Limb (tissue), 2 donors: Measurements from ENCODE around the gene SLAIN2.
"Not testable (repeated sequence)": the region's sequence is repeated elsewhere in the genome, so short reads cannot be mapped to it uniquely, and the experiment has no call there.

Experiments
- DNase-seq, 2 donors: peaks; one replicate each; pipeline ENCODE4 v3.0.0-alpha.2; 2016; ENCODE audit errors: extremely low spot score in 2 of 2

The SLAIN2 gene

DNA sequence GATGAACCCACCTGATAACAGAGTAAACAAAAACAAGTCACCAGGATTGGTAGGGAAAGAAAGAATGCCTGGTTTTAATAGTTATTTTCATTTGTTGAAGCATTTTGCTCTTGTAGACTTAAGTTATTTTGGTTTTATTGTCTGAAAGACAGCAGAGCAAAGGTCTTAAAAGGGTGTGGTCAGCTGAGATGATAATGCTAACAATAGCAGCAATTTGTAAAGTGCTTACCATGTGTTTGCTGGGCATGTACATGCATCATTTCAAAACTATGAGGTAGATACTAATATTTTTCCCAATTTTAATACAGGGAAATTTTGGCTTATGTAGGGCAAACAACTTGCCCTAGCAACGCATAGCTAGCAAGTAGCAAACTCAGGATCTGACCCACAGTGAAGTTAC lies 95.0 kb downstream of the SLAIN2 start:
- DNase-seq, result no peak

DNA sequence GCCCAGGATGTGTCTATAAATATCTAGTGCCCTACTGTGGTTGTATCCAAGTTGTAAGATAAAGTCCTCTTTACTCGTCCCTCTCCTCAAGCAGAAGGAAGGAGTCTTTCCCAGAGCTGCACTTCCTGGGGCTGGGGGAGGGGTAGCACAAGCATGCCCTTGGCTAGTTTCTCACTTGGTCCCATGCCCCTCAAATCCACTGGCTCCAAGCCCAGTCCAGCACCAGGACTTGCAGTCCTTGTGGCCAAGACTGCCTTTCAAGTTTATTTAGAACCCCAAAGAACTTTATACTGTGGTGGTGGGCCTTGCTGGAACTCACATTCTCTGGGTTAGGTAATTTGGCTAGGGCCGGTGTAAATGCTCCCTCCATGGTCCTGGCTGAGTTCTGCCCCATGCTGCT lies 98.7 kb downstream of the SLAIN2 start:
- DNase-seq, result no peak

DNA sequence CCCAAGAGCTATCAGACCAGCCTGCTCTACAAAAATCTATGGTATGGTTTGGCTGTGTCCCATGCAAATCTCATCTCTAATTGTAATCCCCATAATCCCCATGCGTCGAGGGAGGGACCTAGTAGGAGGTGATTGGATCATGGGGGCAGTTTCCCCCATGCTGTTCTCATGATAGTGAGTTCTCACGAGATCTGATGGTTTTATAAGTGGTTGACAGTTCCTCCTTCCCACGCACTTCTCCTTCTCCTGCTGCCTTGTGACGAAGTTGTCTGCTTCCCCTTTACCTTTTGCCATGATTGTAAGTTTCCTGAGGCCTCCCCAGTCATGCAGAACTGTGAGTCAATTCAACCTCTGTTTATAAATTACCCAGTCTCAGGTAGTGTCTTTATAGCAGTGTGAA lies 99.6 kb downstream of the SLAIN2 start:
- not testable (repeated sequence) for DNase-seq

DNA sequence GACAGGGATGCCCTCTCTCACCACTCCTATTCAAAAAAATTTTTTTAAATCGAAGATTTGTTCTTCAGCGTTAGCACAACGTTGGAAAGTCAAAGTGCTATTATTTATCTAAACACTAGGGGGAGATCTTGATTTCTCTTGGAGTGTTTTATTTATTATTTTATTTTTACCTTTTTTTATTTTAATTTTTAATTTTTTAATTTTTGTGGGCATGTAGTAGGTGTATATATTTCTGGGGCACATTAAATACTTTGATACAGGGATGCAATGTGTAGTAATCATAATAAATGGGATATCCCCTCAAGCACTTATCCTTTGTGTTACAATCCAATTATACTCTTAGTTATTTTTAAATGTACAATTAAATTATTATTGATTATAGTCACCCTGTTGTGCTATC lies 104.4 kb downstream of the SLAIN2 start:
- peak in 1 of 2 donors; percentile 12 for DNase-seq

DNA sequence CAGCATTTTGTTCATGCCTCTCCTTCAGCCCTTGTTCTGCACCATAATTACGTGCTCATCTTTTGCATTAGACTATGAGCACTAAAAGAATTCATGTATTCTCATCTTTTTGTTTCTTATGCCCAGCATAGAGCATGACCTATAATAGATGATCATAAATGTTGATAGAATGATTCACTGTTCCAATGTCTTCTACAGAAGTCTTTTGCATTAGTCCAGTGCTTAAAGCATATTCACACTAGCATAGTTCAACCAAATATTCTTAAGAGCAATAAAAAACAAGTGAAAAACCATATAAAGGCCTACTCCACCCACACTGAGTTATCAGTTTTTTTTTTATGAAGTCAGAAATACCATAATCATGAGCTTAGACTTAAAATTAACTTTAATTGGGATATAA lies 105.3 kb downstream of the SLAIN2 start:
- no peak for DNase-seq

DNA sequence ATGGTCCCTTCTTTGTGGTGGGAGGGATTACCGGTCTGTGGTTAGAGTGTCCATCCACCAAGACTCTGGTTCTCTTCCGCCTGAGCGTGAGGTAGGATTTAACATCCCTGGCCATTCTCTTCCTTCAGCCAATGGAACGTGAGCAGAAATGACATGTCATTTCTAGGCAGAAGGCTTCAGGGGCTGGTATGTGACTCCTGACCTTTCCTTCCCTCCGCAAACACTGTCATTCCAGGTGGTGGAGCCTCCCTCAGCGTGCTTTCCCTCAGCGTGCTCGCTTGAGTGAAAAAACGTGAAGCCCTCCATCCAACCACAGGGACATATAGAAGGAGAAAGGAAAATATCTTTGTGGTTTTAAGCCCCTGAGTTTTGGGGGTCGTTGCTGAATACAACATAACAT lies 107.8 kb downstream of the SLAIN2 start:
- no peak for DNase-seq

GRCh38 chr4:48450740-48451139 lies 109.4 kb downstream of the SLAIN2 start:
- no peak for DNase-seq

- not testable (repeated sequence) for DNase-seq
Measured at GRCh38 chr4:48451656-48452055, 110.3 kb downstream of the SLAIN2 start.

- DNase-seq, result no peak
Measured at GRCh38 chr4:48454591-48454990, 113.3 kb downstream of the SLAIN2 start.

DNA sequence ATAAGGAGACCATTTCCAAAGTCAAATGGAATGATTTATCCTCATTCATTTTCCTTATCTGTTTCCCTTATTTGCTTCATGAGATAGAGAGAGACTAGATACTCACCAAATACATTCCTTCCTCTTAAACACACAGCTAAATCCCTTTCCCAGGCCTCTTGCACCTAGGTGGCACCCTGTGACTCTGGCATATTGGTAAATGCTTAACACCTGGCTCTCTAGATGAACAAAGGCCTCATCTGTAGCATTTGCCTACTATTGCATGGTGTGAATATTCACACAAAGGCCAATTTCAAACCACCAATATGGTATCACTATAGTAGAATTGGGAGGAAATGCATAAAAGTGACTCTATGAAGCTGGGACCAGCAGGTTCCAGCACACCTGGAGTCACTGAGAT lies 119.7 kb downstream of the SLAIN2 start:
- no peak for DNase-seq

DNA sequence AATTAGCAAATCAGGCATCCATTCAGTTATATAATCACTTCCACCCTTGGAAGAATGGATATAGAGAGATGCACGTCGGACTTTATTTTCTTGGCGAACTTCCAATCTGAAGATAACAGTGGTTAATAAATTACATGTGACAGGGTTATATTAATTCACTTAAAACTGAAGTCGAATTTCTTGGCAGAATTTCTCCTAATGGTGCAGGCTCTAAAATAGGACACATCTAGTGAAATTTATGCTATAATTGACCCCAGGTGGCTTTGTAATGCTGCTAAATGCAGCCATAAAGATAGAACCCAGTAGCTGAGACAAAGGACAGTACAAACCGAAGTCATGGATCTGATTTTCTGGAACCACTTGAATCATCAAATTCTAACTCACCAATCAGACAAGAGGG lies 121.0 kb downstream of the SLAIN2 start:
- no peak for DNase-seq

GRCh38 chr4:48467442-48467841 lies 126.1 kb downstream of the SLAIN2 start:
- no peak for DNase-seq

DNA sequence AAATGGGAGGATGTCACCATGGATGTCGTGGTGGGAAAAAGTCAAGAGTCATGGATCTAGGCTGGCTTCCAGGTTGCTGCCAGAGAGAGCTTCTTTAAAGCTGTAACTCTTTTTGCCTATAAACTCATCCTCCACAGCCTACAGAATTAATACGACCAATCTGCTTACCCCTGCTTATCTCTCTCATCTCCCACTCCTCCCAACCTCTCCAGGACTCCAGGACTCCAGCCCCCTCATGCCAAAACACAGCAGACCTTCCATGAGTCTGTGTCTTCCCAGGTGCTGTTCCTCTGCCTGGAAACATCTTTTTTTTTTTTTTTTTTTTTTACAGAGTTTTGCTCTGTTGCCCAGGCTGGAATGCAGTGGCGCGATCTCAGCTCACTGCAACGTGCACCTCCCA lies 126.6 kb downstream of the SLAIN2 start:
- no peak for DNase-seq

- no peak for DNase-seq
Measured at GRCh38 chr4:48470137-48470536, 128.8 kb downstream of the SLAIN2 start.

DNA sequence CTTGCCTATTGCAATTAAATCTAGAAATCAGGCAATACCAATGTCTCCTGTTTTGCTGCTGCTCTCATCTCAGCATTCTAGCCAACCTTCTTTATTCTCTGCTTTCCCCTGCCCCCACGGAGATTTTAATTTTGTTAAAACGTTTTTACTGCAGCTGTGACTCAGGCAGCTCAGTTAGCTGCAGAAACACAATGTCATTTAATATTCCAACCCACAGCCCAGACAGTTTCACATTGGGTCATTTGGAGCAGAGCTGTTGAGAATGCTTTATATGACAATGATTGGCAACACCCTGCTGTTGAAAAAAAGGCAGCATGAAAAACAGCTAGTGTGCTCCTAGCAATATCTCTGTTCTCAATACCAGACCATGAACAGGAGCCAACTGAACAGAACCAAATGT lies 129.2 kb downstream of the SLAIN2 start:
- DNase-seq, result no peak

- no peak for DNase-seq
Measured at GRCh38 chr4:48472794-48473193, 131.5 kb downstream of the SLAIN2 start.

DNA sequence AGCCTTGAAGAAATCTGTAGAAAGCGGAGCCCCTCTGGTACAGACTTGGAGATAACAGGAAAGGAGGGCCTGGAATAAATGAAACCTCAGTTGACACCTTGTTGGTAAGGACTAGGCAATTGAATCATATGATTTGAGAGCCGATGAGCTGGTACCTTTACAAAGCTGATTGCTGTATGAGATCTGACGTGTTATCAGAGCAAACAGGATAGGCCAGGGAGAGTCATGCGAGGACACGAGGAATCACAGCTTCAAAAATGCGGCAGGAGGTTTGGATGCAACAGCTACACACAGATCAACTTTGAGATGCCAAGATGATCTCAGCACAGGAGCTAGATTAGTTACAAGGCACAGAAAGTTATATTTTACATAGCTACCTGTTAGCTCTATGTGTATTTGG lies 134.4 kb downstream of the SLAIN2 start:
- DNase-seq, result no peak
